AG20443 (cell line): ENCODE measurements around the gene VCY1B.
"Not testable (repeated sequence)": the region's sequence is repeated elsewhere in the genome, so short reads cannot be mapped to it uniquely, and the experiment has no call there.

Experiments used
- DNase-seq: peaks from one replicate; pipeline ENCODE4 v3.0.0; 2012; ENCODE audit warnings: low spot score, mixed read lengths

VCY1B gene

DNA sequence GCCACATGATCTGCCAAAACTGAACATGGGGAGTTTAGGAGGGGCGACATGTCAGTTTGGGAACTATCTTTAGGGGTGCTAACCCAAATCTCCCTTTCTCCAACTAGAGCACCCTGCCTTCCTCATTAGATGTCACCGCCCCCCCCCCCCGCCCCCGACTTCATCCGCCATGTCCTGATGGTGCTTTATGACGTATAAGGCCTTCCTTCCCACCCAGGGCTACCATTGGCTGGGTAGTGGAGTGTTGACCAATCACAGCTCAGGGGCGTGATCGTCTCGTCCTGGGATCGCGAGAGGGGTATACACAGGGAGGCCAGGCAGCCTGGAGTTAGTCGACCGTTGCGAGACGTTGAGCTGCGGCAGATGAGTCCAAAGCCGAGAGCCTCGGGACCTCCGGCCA lies at the start of gene VCY1B:
Gene VCY1B, plus strand, starts transcription at position 301 of the 400 bp plus-strand sequence. Its CDS starts 63 bp downstream, at position 364.
- DNase-seq: not testable (repeated sequence)

DNA sequence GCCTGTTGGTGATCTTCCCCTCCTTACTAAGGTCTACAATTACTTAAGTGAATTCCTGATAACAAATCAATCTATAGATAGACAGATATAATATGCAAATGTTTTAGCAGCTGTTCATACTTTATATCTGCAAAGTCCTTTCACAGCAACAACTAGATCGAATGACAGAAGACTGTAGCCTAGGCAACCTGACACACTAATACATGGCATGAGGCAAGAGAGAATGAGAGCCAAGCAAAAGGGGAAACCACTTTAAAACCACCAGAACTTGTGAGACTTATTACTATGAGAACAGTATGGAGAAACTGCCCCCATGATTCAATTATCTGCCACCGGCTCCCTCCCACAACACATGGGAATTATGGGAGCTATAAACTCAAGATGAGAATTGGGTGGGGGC lies 44.1 kb upstream of the VCY1B start:
- not testable (repeated sequence) for DNase-seq

DNA sequence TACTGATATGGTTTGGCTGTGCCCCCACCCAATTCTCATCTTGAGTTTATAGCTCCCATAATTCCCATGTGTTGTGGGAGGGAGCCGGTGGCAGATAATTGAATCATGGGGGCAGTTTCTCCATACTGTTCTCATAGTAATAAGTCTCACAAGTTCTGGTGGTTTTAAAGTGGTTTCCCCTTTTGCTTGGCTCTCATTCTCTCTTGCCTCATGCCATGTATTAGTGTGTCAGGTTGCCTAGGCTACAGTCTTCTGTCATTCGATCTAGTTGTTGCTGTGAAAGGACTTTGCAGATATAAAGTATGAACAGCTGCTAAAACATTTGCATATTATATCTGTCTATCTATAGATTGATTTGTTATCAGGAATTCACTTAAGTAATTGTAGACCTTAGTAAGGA lies 25.6 kb upstream of the VCY1B start:
- not testable (repeated sequence) for DNase-seq

DNA sequence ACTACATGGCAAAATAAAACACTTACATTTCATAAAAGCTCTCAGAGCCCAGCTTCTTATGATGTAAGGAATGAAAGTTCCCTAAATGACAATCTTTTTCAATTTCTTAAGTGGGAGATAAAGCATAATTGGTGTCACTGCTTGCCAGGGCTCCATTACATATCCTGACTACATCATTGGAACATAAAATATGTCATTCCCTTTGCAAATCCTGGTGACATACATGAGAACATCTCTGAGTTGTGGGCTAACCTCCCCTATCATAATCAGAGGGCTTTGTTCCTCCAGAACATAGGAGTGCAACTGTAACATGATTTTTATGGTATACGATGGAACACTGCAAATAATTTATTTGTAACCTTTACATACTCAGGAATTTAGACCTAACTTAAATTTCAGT lies 29.9 kb downstream of the VCY1B start:
- DNase-seq: no peak
